ENCODE results near the gene SUMO2. TPM values are rescaled to one million over a fixed set of nuclear protein-coding genes. Genes with fewer than 3 reads are reported as not detected.
"Not testable (repeated sequence)": the region's sequence is repeated elsewhere in the genome, so short reads cannot be mapped to it uniquely, and the experiment has no call there.

The SUMO2 gene
- total and polyA plus RNA-seq, 2 experiments from 2014 or later: 139 to 890 TPM

- peaks cover 14% of the 10 kb centered on the region; the same call in 1 of the 2 replicates for H3K36me3 ChIP-seq (ENCODE audit: insufficient read depth)
- peaks cover 45% of the 10 kb centered on the region for H3K36me3 Mint-ChIP-seq (ENCODE audit: low read depth)
These were observed 50.5 kb downstream of the SUMO2 start for GRCh38 chr17:75132018-75133000.

GRCh38 chr17:75131278-75132017 is 51.3 kb downstream of the SUMO2 start, which contains the start of gene NT5C:
TSS of gene NT5C (minus strand) at chr17:75131742. CDS start at chr17:75131707, 35 bp downstream.
- H3K4me2 ChIP-seq: peak within 1 kb of the TSS; percentile 96
- peaks cover 37% of the 10 kb centered on the region for H3K36me3 Mint-ChIP-seq (ENCODE audit: low read depth)
- H2AFZ ChIP-seq: peak within 1 kb of the TSS; percentile 60; the same call in 1 of the 2 replicates
- H3K27me3 ChIP-seq (ENCODE audit: insufficient read depth): no peaks in the 10 kb centered on the region
- no peaks in the 10 kb centered on the region for H3K9me2 ChIP-seq (ENCODE audit: insufficient read depth)
- H3K27ac ChIP-seq (ENCODE audit: low read depth): peak within 1 kb of the TSS; percentile 92
- DNase-seq (ENCODE audit: low spot score) (peak; percentile 96), ATAC-seq (peak; percentile 84)
- peak within 1 kb of the TSS; percentile 94 for H3K27ac Mint-ChIP-seq
- peaks cover 30% of the 10 kb centered on the region for H3K27me3 Mint-ChIP-seq (ENCODE audit: insufficient read depth, low read depth, poor library complexity)
- peaks cover 9% of the 10 kb centered on the region; the same call in 1 of the 2 replicates for H4K20me1 ChIP-seq (replicated peaks; ENCODE audit: insufficient read depth)
- peaks cover 14% of the 10 kb centered on the region for H3K4me1 ChIP-seq (ENCODE audit: insufficient read depth)
- H3K9me3 Mint-ChIP-seq: no peaks in the 10 kb centered on the region
- peaks cover 60% of the 10 kb centered on the region for H3F3A ChIP-seq (replicated peaks; ENCODE audit: low read depth)
- peaks cover 10% of the 10 kb centered on the region for H3K4me1 Mint-ChIP-seq
- peak; percentile 90 for TF ChIP-seq POLR2AphosphoS5 (IDR thresholded peaks at IDR 0.05; ENCODE audit: low read depth)
- TF ChIP-seq CTCF (conservative IDR thresholded peaks at IDR 0.05; ENCODE audit: low read depth in 2 of 2): peak; percentile 58 to 73
- no peak for TF ChIP-seq STAT1 (IDR thresholded peaks at IDR 0.05; ENCODE audit: unreplicated experiment)
- peak within 1 kb of the TSS; percentile 91 for H3K4me3 Mint-ChIP-seq
- peaks cover 13% of the 10 kb centered on the region; the same call in 1 of the 2 replicates for H3K36me3 ChIP-seq (ENCODE audit: insufficient read depth)
- peaks cover 7% of the 10 kb centered on the region for H3K79me2 ChIP-seq (replicated peaks; ENCODE audit: insufficient read depth)
- H3K4me3 ChIP-seq: peak within 1 kb of the TSS; percentile 95

More at GRCh38 chr17:75132018-75133000, 50.5 kb downstream of the SUMO2 start:
- Histone ChIP-seq H3K4me1 (ENCODE audit: insufficient read depth) (peaks cover 14% of the 10 kb centered on the region), H3K4me2 (peak overlapping the region; percentile 96), H3K27ac (ENCODE audit: low read depth) (peak overlapping the region; percentile 92), H2AFZ (peak overlapping the region; percentile 60; the same call in 1 of the 2 replicates), H3K4me3 (peak overlapping the region; percentile 95), H3F3A (replicated peaks; ENCODE audit: low read depth) (peaks cover 68% of the 10 kb centered on the region), H4K20me1 (replicated peaks; ENCODE audit: insufficient read depth) (0 out of 2 replicates have a peak, but pooled peaks cover 17% of the 10 kb centered on the region)
- H3K4me1 Mint-ChIP-seq; H3K9me3 Mint-ChIP-seq; H3K27me3 ChIP-seq (ENCODE audit: insufficient read depth); H3K9me2 ChIP-seq (ENCODE audit: insufficient read depth); ATAC-seq; H3K79me2 ChIP-seq (replicated peaks; ENCODE audit: insufficient read depth); DNase-seq (ENCODE audit: low spot score): not testable (repeated sequence)
- Mint-ChIP-seq H3K4me3 (peak overlapping the region; percentile 91), H3K27me3 (ENCODE audit: insufficient read depth, low read depth, poor library complexity) (peaks cover 30% of the 10 kb centered on the region), H3K27ac (peak overlapping the region; percentile 94)

Data from GM23338 (cell line).